ENCODE measurements around the gene KCNQ1OT1. TPM values are rescaled to one million over a fixed set of nuclear protein-coding genes. Genes with fewer than 3 reads are reported as not detected.

The KCNQ1OT1 gene
- total and polyA plus RNA-seq, 2 of the 4 experiments (the other 2 are of a cell fraction), result 0.14 to 2.0 TPM

DNA sequence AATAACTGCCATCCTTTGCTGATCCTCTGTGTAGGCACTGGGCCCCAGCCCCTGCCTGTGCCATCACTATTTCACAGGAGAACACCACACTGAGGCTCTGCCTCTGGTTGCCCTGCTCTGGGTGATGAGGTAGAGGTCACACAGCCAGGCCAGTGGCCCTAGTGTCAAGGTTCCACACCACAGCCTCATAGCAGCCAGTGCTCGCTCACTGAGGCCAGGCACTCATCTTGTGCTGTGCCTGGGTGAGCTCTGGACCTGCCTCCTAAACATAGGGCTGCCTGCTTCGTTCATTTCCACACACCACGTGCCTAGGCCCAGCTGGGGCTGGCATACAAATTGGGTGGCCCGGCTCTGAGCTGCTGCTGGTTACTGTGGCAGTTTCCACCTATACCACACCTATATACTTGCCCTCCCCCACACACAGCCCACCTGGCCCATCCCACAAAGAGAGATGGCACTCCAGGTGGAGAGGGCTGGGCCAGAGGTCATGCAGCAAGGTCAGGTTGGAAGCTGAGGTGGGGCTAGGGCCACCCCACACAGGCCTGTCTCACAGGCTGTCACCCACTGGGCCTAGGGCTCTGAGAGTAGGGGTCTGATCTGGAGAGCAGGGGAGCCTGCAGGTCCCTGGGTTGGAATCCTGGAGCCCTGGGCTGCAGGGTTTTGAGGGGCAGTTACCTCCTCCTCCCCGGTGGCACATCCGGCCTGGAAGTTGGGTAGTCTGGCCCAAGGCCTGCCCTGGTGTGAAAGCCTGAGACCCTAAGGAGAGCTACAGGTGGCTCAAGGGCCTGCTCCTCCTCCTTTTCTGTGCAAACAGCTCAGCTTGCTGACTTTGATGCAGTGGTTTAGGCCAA lies 11.2 kb downstream of the KCNQ1OT1 start:
- DNase-seq (no peak), ATAC-seq (ENCODE audit: low read depth) (no peak)
- H3K14ac ChIP-seq (replicated peaks; ENCODE audit: low read depth, low read length), result no peak overlapping the region
- in situ Hi-C loops (cut with MboI; ENCODE audit: low sequenced_read_pairs), result no loop called here
- no peak overlapping the region for H4K91ac ChIP-seq (ENCODE audit: insufficient read depth, low read depth, low read length)
- peaks cover 100% of the 10 kb centered on the region for H4K20me1 ChIP-seq (ENCODE audit: insufficient read depth, low read length)
- H2BK120ac ChIP-seq (ENCODE audit: low read depth, low read length), result no peak overlapping the region
- H3K79me1 ChIP-seq (ENCODE audit: low read depth in 1 of 2, low read length in 2 of 2), result peaks cover 0 to 89% of the 10 kb centered on the region in 2 experiments; a peak in 2 of 4 replicates
- no peak overlapping the region for H3K18ac ChIP-seq (ENCODE audit: low read depth, low read length)
- no peak overlapping the region for H3K4ac ChIP-seq (ENCODE audit: low read depth, low read length)
- H4K5ac ChIP-seq (ENCODE audit: low read depth, low read length), result no peak overlapping the region
- BruUV-seq (replicated peaks), result no TSS peak
- H3K9me3 ChIP-seq (ENCODE audit: control insufficient read depth, insufficient read depth, low read length), result no peaks in the 10 kb centered on the region
- no peak overlapping the region for H2AK5ac ChIP-seq (ENCODE audit: low read depth, low read length)
- H2BK20ac ChIP-seq (ENCODE audit: low read depth, low read length), result no peak overlapping the region
- peaks cover 17% of the 10 kb centered on the region for H3K9me1 ChIP-seq (ENCODE audit: insufficient read depth, low read length)
- no peak overlapping the region for H3K56ac ChIP-seq (ENCODE audit: extremely low read depth, insufficient read depth, low read length)
- no peaks in the 10 kb centered on the region; the same call in 1 of the 2 replicates for H3K27me3 ChIP-seq (ENCODE audit: control insufficient read depth, insufficient read depth, low read length)
- no peak overlapping the region for H3K4me2 ChIP-seq (ENCODE audit: low read depth, low read length)
- H2AK9ac ChIP-seq (replicated peaks; ENCODE audit: low read depth, low read length, poor library complexity), result no peak overlapping the region
- no peak overlapping the region for H2BK5ac ChIP-seq (ENCODE audit: low read depth, low read length, poor library complexity, severe bottlenecking)
- CTCF ChIA-PET, result no interaction called here
- H3K27ac ChIP-seq (ENCODE audit: insufficient read depth, low read length), result no peak overlapping the region
- no peak overlapping the region for H3K23ac ChIP-seq (ENCODE audit: low read depth, low read length)
- peaks cover 11% of the 10 kb centered on the region; the same call in 1 of the 2 replicates for H3K36me3 ChIP-seq (ENCODE audit: control insufficient read depth, insufficient read depth, low read length)
- no peak overlapping the region for H2BK15ac ChIP-seq (ENCODE audit: low read depth, low read length)
- H3K9ac ChIP-seq (ENCODE audit: low read depth, low read length), result no peak overlapping the region
- no peak overlapping the region for H2AFZ ChIP-seq (replicated peaks; ENCODE audit: low read length, poor library complexity)
- dilution Hi-C loops (cut with HindIII; ENCODE audit: low sequenced_read_pairs, unreplicated experiment), result no loop called here
- POLR2A ChIA-PET (ENCODE audit: unreplicated experiment), result no interaction called here
- H3K4me1 ChIP-seq (ENCODE audit: control insufficient read depth, insufficient read depth, low read length), result peaks cover 1% of the 10 kb centered on the region; the same call in 1 of the 2 replicates
- 40% methylated on average over 1 of the region's 6 CpGs; no CpG with 5 or more reads in 1 of the 2 experiments for WGBS, 2 experiments (ENCODE audit: extremely low coverage in 2 of 2, insufficient read length in 1 of 2)
- intact Hi-C loops (cut with micrococcal nuclease), result no loop called here
- no peak overlapping the region for H4K8ac ChIP-seq (ENCODE audit: low read depth in 2 of 2, low read length in 2 of 2)
- H3K4me3 ChIP-seq (ENCODE audit: insufficient read depth, low read depth, low read length), result no peak overlapping the region
- no peak for TF ChIP-seq CHD1 (IDR thresholded peaks at IDR 0.05; ENCODE audit: low read depth, low read length)
- TF ChIP-seq, protein P1, sequence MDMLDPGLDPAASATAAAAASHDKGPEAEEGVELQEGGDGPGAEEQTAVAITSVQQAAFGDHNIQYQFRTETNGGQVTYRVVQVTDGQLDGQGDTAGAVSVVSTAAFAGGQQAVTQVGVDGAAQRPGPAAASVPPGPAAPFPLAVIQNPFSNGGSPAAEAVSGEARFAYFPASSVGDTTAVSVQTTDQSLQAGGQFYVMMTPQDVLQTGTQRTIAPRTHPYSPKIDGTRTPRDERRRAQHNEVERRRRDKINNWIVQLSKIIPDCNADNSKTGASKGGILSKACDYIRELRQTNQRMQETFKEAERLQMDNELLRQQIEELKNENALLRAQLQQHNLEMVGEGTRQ (IDR thresholded peaks at IDR 0.05; ENCODE audit: low read depth, low read length), result no peak
- TF ChIP-seq RFX5 (IDR thresholded peaks at IDR 0.05; ENCODE audit: low read depth, low read length), result no peak
- no peak for TF ChIP-seq FOS (IDR thresholded peaks at IDR 0.05; ENCODE audit: low read depth, low read length)
- no peak for TF ChIP-seq NFE2L2 (IDR thresholded peaks at IDR 0.05; ENCODE audit: low read depth, low read length)
- TF ChIP-seq MXI1 (IDR thresholded peaks at IDR 0.05; ENCODE audit: borderline replicate concordance, low read depth, low read length), result no peak
- no peak for TF ChIP-seq SMC3 (IDR thresholded peaks at IDR 0.05; ENCODE audit: low read depth, low read length)
- TF ChIP-seq POLR2A (IDR thresholded peaks at IDR 0.05; ENCODE audit: low read depth, low read length), result no peak
- TF ChIP-seq, protein P2, sequence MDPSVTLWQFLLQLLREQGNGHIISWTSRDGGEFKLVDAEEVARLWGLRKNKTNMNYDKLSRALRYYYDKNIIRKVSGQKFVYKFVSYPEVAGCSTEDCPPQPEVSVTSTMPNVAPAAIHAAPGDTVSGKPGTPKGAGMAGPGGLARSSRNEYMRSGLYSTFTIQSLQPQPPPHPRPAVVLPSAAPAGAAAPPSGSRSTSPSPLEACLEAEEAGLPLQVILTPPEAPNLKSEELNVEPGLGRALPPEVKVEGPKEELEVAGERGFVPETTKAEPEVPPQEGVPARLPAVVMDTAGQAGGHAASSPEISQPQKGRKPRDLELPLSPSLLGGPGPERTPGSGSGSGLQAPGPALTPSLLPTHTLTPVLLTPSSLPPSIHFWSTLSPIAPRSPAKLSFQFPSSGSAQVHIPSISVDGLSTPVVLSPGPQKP (IDR thresholded peaks at IDR 0.05; ENCODE audit: borderline replicate concordance, low read depth, low read length), result no peak
- TF ChIP-seq, protein P3, sequence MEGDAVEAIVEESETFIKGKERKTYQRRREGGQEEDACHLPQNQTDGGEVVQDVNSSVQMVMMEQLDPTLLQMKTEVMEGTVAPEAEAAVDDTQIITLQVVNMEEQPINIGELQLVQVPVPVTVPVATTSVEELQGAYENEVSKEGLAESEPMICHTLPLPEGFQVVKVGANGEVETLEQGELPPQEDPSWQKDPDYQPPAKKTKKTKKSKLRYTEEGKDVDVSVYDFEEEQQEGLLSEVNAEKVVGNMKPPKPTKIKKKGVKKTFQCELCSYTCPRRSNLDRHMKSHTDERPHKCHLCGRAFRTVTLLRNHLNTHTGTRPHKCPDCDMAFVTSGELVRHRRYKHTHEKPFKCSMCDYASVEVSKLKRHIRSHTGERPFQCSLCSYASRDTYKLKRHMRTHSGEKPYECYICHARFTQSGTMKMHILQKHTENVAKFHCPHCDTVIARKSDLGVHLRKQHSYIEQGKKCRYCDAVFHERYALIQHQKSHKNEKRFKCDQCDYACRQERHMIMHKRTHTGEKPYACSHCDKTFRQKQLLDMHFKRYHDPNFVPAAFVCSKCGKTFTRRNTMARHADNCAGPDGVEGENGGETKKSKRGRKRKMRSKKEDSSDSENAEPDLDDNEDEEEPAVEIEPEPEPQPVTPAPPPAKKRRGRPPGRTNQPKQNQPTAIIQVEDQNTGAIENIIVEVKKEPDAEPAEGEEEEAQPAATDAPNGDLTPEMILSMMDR (conservative IDR thresholded peaks at IDR 0.05; ENCODE audit: low read depth, low read length), result no peak
- no peak for TF ChIP-seq MAZ (IDR thresholded peaks at IDR 0.05; ENCODE audit: borderline replicate concordance, low read depth, low read length)
- no peak for TF ChIP-seq RAD21 (IDR thresholded peaks at IDR 0.05; ENCODE audit: low read length)
- no peak for TF ChIP-seq CEBPB (IDR thresholded peaks at IDR 0.05; ENCODE audit: low read depth, low read length)
- no peak for TF ChIP-seq BHLHE40 (IDR thresholded peaks at IDR 0.05; ENCODE audit: low read depth, low read length)
- no peak for TF ChIP-seq MAFK (IDR thresholded peaks at IDR 0.05; ENCODE audit: low read depth, low read length)
